HG03432 (cell line): Measurements from ENCODE around the gene CCDC102B.
"Not testable (repeated sequence)": the region's sequence is repeated elsewhere in the genome, so short reads cannot be mapped to it uniquely, and the experiment has no call there.

Experiments used
- ATAC-seq: cut with Tn5 transposase; IDR thresholded peaks from one replicate; pipeline ENCODE4 v1.9.1; 2021; ENCODE audit warnings: mild to moderate bottlenecking, moderate library complexity; ENCODE audit not compliant: unreplicated experiment

CCDC102B gene

GRCh38 chr18:68893354-68893753, 95.5 kb downstream of the CCDC102B start:
- peak; percentile 72 for ATAC-seq

- ATAC-seq, result no peak
These were observed 99.4 kb downstream of the CCDC102B start for GRCh38 chr18:68897286-68897685.

GRCh38 chr18:68909579-68909978, 111.7 kb downstream of the CCDC102B start:
- no peak for ATAC-seq

GRCh38 chr18:68915061-68915460, 117.2 kb downstream of the CCDC102B start:
- no peak for ATAC-seq

- ATAC-seq, result no peak
These were observed 118.9 kb downstream of the CCDC102B start for GRCh38 chr18:68916734-68917133.

GRCh38 chr18:68918216-68918615, 120.3 kb downstream of the CCDC102B start:
- ATAC-seq, result no peak

- no peak for ATAC-seq
These were observed 122.0 kb downstream of the CCDC102B start for GRCh38 chr18:68919900-68920299.

GRCh38 chr18:68922392-68922791, 124.5 kb downstream of the CCDC102B start:
- no peak for ATAC-seq

- ATAC-seq, result peak; percentile 96
These were observed 127.4 kb downstream of the CCDC102B start for GRCh38 chr18:68925268-68925667.

GRCh38 chr18:68928762-68929675, 131.1 kb downstream of the CCDC102B start:
- no peak for ATAC-seq

GRCh38 chr18:68935686-68936085, 137.8 kb downstream of the CCDC102B start:
- no peak for ATAC-seq

- peak; percentile 69 for ATAC-seq
These were observed 139.2 kb downstream of the CCDC102B start for GRCh38 chr18:68937029-68937599.

- no peak for ATAC-seq
These were observed 142.2 kb downstream of the CCDC102B start for GRCh38 chr18:68940039-68940438.

- ATAC-seq, result peak; percentile 51
These were observed 142.9 kb downstream of the CCDC102B start for GRCh38 chr18:68940754-68941153.

- no peak for ATAC-seq
These were observed 144.3 kb downstream of the CCDC102B start for GRCh38 chr18:68942230-68942629.

GRCh38 chr18:68943861-68944260, 146.0 kb downstream of the CCDC102B start:
- not testable (repeated sequence) for ATAC-seq

- ATAC-seq, result no peak
These were observed 146.4 kb downstream of the CCDC102B start for GRCh38 chr18:68944330-68944729.

- ATAC-seq, result no peak
These were observed 146.9 kb downstream of the CCDC102B start for GRCh38 chr18:68944826-68945225.

GRCh38 chr18:68948622-68949021, 150.7 kb downstream of the CCDC102B start:
- ATAC-seq, result peak; percentile 81

- no peak for ATAC-seq
These were observed 156.9 kb downstream of the CCDC102B start for GRCh38 chr18:68954738-68955137.

GRCh38 chr18:68956650-68957049, 158.8 kb downstream of the CCDC102B start:
- no peak for ATAC-seq

GRCh38 chr18:68960355-68960754, 162.5 kb downstream of the CCDC102B start:
- no peak for ATAC-seq
